NCI-H524 (cell line): ENCODE measurements around the gene TES.
"Not testable (repeated sequence)": the region's sequence is repeated elsewhere in the genome, so short reads cannot be mapped to it uniquely, and the experiment has no call there.

ENCODE experiments used
- DNase-seq, 2 experiments: peaks; one replicate each; lab custom pipeline; 2025; lab: John Stamatoyannopoulos, UW

Gene TES

GRCh38 chr7:116223588-116223987 is 13.2 kb downstream of the TES start:
- DNase-seq = no peak

GRCh38 chr7:116224492-116225098 is 14.3 kb downstream of the TES start:
- DNase-seq = no peak

- DNase-seq = no peak
Observed at GRCh38 chr7:116225860-116226259, 15.5 kb downstream of the TES start.

GRCh38 chr7:116226664-116227063 is 16.3 kb downstream of the TES start:
- DNase-seq = no peak

- DNase-seq = no peak
Observed at GRCh38 chr7:116227678-116228239, 17.4 kb downstream of the TES start.

- DNase-seq = no peak
Observed at GRCh38 chr7:116228241-116228640, 17.9 kb downstream of the TES start.

GRCh38 chr7:116229366-116229765 is 19.0 kb downstream of the TES start:
- DNase-seq = no peak

- DNase-seq = no peak
Observed at GRCh38 chr7:116230191-116231005, 20.1 kb downstream of the TES start.

GRCh38 chr7:116231543-116231942 is 21.2 kb downstream of the TES start:
- no peak for DNase-seq

GRCh38 chr7:116231949-116232348 is 21.6 kb downstream of the TES start:
- DNase-seq = no peak

GRCh38 chr7:116232350-116232749 is 22.0 kb downstream of the TES start:
- no peak for DNase-seq

- no peak for DNase-seq
Observed at GRCh38 chr7:116232920-116233319, 22.6 kb downstream of the TES start.

GRCh38 chr7:116234517-116235200 is 24.3 kb downstream of the TES start:
- no peak for DNase-seq

- no peak for DNase-seq
Observed at GRCh38 chr7:116235380-116235779, 25.0 kb downstream of the TES start.

GRCh38 chr7:116236020-116236630 is 25.8 kb downstream of the TES start:
- DNase-seq = peak; percentile 4 to 48

- no peak for DNase-seq
Observed at GRCh38 chr7:116239020-116239419, 28.7 kb downstream of the TES start.

GRCh38 chr7:116239434-116239833 is 29.1 kb downstream of the TES start:
- DNase-seq = no peak

- no peak for DNase-seq
Observed at GRCh38 chr7:116240024-116240668, 29.8 kb downstream of the TES start.

GRCh38 chr7:116241291-116241690 is 31.0 kb downstream of the TES start:
- DNase-seq = no peak

GRCh38 chr7:116242178-116242577 is 31.8 kb downstream of the TES start:
- no peak for DNase-seq

GRCh38 chr7:116242759-116243158 is 32.4 kb downstream of the TES start:
- DNase-seq = no peak

- not testable (repeated sequence) for DNase-seq
Observed at GRCh38 chr7:116244803-116245202, 34.5 kb downstream of the TES start.
